Stimulated activated CD4-positive, alpha-beta T cell treated with anti-CD3 and anti-CD28 coated beads, TNF-alpha, amount 100 ng/mL, for 48 hours (primary cell): ENCODE data around the gene CALY.
A peak's percentile ranks its signal among the peaks of the same experiment; 100 is the strongest.

ENCODE experiments used
- DNase-seq, 3 donors: peaks; one replicate each; pipeline ENCODE4 v3.0.0-alpha.2; 2020; ENCODE audit warnings: low read depth in 3 of 3

Gene CALY

DNA sequence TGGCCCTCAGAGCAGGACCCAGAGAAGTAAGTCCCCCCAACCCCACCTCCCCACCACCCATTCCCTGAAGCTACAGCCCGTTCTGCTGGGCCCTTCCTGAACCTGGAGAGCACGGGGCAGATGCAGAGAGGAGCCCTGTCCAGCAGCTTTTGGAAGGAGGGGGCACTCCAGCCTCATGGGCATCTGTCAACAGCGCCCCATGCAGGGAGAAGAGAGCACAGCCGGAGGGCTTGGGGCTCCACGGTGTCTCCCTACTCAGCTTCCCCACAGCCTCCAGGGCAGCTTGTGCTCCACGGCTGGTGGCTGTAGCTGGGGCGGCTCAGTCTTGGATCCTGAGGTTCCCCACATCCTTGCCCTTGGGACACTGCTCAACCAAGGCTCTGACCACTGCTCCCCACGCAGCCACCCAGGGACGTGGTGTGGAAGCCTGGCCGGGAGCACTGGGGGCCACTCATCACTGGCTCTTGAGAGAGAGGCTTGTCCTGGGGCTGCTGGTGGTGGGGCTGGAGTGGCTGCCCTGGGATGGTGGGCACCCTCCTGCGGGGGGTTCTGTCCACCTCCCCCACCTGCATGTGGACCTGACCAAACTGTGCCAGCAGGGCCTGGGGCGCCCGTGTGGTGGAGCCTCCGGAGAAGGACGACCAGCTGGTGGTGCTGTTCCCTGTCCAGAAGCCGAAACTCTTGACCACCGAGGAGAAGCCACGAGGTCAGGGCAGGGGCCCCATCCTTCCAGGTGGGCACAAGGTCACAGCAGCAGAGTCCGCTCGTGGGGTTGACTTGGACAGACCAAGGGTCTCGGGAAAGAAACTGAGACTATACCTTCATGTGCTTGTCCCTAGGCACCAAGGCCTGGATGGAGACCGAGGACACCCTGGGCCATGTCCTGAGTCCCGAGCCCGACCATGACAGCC lies 15.0 kb upstream of the CALY start:
- DNase-seq: no peak

DNA sequence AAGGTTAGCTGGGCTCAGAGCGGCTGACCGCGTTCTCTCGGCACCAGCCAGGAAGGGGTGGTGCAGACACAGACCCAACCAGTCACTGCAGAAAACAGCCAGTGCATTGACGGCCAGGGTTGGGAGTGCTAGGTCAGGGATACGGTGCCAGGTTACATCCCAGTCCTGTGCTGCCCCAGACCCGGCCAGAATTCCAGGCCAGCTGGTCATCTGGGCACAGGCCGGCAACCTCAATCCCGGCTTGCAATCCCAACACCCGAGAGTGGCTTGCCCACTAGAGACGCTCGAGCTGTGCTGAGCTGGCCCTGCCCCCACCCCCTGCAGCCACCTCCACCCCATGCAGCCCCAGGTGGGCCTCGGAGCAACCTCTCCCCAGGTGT lies 14.2 kb upstream of the CALY start:
- DNase-seq: no peak

DNA sequence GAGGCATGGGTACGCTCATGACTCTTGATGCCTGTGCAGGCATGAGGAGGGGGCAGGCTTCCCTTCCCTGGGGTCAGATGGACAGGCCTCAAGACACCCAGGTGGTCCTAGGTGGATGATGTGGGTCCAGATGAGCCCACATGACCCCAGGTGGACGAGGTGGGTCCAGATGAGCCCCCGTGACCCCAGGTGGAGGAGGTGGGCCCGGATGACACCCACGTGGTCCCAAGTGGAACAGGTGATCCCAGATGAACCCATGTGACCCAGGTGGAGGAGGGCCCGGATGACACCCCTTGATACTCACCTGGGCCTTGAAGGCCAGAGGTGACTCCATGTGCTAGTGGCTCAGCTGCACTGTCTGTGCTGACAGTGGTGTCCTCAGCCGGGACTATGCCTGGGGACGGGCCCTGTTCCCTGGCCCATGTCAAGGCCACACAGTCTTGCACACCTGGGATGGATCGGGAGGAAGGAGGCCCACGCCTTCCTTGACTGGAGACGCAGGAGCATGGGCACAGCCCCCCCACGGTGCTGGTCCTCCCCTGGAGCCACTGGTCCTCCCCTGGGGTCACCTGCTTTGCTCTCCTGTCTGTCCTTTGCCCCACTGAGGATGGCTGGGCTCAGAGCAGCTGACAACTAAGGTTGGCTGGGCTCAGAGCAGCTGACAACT lies 13.7 kb upstream of the CALY start:
- DNase-seq: no peak

DNA sequence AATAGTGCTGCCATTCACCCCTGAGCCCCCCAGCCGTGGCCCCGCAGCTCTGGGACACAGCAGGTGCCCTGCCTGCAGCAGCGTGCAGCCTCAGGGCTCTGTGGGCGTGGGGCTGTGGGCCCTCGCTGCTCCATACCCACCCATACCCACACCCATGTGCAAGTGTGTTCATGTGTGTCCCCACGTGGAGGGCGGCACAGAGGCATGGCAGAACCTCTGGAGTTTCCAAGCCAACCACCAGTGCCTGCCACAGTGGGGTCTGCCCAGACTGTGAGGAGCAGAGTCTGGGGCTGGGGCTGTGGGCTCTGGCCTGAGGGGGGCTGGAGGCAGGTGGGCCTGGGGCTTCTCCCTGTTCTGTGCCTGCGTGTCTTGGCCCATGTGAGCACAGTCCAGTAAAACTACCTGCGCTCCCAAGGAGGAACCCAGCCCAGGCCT lies 12.9 kb upstream of the CALY start:
- no peak for DNase-seq

DNA sequence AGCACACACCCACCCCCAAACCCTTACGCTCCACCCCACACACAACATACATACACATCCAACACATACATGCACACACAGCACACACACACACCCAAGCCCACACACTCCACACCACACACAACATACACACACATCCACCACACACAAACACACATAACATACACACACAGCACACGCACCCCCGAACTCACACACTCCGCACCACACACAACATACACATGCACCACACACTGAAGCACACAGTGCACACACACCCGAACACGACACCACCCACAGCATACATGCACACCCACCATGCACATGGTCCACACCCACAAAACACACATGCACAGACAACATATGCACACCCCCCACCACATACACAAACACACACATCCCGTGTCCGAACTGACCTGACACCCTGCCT lies 12.5 kb upstream of the CALY start:
- DNase-seq: no peak

DNA sequence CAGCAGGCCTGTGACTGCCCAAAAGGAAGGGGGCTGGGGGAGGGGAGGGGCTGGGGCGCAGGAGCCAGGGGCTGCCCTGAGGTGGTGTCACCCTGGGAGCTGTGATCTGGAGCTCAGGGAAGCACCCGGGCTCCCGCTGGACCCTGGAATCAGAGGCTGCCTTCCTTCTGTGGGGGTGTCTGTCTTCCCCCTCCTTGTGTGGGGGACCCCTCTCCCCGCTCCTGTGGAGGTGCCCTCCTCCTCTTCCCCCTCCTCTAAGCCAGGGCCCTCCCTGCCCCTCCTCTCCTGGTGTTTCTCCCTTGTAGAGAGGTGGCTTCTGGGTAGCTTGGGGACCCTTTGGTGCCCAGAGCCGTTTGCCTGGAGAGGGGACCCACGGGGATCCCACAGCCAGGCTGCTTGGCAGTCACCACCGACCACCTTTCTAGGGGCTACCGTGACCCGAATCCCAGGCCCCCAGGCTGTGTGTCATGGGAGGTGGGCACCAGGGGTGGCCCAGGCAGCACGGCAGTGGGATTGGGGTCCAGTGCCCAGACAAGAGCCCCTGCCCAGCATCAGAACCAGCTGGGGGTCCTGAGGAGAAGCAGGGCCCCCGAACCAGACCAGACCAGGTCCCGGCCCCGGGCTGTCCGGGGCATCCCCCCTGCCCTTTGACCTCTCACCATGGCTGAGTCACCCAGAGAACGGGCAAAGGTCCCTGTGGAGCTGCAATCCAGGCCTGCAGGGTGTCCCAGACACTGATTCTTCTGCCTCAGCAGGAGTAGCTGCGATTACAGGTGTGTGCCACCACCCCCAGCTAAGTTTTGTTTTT lies 11.2 kb upstream of the CALY start:
- DNase-seq: no peak

DNA sequence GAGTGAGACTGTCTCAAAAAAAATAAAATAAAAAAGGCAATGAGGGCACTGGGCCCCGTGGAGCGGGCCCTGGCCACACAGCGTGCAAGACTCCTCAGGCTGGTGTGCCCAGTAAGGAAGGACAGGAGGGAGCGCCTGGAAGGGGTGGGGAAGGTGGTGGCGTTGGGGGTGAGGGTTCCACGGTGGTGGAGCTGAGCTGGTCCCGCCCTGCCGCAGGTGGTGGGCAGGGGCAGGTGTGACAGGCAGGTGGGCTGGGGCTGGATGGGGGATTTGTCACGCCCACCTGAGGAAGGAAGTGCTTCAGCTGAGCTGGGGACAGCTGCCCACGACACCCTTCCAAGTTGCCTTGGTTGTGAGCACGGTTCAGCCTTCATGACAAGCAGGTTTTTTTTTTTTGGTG lies 9.7 kb upstream of the CALY start:
- no peak for DNase-seq

DNA sequence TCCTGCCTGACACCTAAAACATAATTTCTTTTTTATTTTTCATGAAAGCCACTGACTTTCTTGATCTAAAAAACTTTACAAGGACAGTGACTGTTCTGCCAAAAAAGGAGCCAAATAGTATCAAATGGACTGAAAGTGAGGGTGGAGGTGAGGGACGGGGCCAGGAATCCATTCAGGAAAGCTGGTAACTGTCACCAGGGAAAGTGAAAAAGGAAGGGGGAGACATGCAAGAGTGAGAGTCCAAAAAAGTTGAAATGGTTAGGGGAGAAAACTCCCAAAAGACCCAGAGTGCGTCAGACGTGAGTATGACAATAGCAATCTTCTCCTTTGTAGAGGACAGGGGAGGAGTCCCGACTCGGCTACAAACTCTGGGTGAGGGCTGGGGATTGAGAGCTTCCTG lies 7.5 kb upstream of the CALY start:
- DNase-seq: no peak

DNA sequence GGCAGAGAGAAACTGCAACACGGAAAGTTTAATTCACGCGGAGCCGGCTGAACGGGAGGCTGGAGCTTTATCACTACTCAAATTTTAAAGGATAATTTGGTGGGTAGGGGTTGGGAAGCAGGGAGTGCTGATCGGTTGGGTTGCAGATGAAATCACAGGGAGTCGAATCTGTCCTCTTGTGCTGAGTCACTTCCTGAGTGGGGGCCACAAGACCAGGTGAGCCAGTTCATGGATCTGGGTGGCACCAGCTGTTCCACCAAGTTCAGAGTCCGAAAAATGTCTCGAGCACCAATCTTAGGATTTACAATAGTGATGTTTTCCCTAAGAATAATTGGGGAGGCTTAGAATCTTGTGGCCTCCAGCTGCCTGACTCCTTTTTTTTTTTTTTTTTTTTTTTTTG lies 6.9 kb upstream of the CALY start:
- DNase-seq: no peak

DNA sequence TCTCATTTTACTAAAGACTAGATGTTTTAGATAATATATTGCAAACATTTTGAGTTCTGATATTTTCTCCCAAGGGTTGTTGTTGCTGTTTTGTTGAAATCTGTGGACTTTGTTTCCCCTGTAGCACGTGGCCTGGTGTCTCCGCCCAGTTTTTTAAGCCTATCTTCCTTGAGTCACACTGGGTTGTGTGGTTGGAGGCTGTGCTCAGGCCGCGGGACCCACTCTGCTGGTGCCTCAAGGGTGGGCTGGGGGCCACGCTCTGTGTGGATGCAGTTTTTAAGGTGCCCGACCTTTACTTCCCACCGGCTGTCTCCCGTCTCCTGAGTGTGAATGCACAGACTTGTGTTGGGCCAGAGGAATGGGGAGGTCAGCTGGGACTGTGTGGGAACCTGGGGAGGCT lies 6.2 kb upstream of the CALY start:
- no peak for DNase-seq

DNA sequence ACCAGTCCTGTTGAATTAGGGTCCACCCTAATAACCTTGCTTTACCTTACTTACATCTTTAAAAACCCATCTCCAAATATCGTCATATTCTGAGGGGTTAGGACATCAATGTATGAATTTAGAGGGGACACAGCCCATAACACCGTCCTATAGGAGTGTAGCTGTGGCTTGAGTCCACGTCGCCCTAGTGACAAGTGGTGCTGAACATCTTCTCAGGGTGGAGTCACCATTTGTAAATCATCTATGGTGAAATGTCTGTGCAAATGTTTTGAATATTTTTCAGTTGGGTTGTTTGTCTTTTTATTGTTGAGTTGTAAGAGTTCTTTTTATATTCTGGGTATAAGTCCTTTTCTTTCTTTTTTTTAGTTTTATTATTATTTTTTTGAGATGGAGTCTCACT lies 5.3 kb upstream of the CALY start:
- DNase-seq: no peak

DNA sequence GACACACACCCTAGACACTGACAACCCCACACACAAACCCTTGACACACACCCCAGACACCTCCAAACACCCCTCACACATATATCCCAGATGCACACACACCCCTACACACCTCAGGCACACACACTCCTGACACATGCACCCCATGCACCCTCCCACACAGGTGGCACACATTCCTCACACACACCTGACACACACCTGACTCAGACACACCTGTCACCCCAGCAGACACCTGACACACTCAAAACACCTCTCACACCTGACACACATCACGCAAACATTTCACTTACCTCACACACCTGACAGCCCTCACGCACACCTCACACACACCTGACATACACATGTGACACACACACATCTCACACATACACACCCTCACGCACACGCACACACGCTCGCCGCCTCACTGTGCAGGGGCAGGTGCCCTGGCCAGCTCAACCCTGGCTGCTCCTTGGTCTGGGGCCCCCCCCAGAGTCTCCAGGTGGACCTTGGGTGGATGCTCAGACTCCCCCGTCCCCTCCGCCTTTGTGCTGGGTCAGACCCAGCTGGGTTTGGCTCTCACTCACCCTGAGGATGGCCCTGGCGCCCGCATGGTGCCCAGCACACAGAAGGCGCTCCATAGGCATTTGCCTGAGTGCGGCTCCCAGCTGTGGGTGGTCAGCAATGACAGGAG lies 3.1 kb upstream of the CALY start:
- no peak for DNase-seq

DNA sequence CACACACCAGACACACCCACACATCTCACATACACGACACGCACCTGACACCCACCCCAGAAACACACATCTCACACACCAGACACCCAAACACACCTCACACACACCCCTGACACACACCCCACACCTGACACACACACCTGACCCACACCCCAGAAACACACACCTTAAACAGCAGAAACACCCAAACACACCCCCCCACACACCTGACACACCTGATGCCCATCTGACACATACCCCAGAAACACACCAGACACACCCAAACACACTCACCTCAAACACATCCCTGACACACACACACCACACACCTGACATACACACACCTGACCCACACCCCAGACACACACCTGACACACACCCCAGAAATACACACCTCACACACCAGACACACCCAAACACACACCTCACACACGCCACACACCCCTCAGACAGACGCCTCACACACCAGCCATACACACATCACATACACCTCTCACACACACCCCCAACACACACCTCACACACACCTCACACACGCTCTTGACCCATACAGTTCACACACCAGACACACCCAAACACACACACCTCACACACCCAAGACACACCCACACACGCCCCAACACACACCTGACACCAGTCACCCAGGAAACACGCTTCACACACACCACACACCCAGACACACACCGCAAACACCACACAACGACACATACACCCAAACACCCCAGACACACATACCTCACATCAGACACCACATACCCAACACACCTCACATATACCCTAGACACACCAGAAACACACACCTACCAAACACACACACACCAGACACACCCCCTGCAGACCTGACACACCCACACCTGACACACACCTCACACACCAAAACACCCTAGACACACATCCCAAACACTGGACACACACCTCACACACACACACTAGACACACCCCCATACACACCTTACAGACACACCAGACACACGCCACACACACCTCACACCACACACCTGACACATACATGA lies 1.7 kb upstream of the CALY start:
- no peak for DNase-seq

DNA sequence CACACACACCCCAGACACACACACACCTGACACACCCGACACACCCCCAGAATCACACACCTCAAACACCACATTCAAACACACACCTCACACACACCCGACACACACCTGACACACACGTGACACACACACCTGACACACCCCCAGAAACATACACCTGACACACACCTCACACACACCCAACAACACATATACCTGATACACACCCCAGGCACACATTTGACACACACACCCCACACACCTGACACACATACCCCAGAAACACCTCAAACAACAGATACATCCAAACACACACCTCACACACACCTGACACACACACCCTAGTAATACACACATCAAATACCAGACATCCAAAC lies 652 bp upstream of the CALY start:
- no peak for DNase-seq

DNA sequence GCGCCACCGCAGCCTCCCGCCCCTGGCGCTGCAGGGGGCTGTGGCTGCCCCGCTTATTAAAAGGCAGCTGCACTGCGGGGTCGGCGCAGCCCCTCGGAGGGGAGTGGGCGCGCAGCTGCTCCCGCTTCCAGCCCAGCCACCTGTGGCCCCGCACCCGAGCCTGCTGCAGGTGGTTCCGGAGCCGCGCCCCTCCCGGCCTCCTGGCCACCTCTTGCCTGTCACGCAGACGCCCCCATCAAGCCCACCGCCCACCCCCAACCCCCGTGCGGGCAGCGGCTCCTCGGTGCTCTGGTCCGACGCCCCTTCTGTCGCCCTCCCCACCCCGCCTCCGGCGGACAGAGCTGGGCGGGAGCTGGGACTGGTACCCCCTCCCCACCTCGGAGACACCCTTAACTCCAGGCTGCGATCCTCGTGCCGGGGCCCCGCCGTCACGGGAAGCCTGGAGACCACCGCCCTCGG lies 549 bp downstream of the CALY start:
- DNase-seq: no peak

DNA sequence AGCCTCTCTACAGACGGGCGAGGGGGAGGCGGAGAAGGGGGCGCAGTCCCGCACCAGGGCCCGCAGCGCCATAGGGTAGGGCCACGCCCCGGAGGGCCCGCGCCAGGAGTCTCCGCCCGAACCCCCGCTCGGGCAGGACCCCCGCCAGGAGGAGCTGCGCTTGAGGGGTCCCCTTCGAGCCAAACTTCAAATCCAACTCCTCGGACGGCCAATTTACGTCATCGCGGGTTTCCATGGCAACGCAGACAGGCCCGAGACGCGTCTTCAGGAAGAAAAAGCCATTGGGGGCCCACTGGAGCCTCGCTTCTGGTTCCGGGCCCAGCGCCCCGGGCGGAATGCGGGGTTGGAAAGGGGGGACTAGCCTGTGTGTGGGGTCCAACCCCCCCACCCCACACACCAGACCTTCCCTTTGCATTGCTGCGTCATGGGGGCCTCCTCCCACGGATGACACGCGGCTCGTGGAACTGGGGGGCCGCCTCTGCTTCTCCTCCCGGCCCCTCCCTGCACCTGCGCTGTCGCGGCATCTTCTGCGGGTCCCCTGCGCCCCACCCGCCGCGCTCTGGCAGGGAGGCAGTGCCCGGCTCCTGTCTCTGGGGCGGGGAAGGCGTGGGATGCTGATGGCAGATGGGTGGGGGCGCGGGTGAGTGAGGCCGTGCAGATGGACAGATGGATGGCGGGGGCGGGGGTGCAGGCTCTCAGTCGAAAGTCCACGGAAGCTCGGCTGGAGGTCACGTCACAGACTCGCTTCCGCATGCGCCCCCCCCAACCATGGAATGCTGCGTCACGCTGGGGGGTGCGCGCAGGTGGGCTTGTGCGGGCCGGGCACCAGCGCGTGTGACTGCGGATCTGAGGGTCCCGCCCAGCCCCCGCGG lies 1.2 kb downstream of the CALY start:
- peak; percentile 44 to 60 (median 54) for DNase-seq

DNA sequence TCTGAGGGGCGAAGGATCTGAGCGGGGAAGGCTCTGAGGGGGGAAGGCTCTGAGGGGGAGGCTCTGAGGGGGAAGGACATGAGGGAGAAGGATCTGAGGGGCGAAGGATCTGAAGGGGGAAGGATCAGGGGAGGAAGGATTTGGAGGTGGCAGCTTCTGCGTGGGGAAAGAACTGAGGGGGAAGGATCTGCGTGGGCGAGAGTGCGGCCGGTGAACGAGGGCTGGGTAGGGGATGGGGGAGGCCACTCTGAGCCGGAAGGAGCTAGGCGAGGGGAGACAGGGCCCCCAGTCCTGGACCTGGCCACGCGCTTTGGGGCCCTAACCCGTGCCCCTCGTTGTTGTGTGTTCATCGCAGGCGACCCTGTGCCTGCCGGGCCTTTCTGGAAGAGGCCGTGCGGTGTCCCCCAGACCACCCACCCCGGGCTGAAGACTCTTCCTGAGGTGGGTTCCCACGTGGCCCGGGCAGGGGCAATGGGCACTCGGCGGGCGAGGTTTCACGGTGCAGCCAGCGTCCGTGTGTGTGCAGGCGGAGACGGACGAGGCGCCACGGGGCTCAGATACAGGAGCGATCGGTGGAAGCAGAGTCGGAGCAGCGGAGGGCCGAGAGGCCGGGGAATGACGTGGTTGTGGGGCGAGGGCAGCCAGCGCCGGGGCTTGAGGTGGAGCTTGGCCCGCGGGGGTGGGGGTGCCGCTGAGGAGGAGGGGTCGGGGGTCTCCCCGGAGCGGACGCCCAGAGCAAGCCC lies 2.0 kb downstream of the CALY start:
- DNase-seq: no peak

DNA sequence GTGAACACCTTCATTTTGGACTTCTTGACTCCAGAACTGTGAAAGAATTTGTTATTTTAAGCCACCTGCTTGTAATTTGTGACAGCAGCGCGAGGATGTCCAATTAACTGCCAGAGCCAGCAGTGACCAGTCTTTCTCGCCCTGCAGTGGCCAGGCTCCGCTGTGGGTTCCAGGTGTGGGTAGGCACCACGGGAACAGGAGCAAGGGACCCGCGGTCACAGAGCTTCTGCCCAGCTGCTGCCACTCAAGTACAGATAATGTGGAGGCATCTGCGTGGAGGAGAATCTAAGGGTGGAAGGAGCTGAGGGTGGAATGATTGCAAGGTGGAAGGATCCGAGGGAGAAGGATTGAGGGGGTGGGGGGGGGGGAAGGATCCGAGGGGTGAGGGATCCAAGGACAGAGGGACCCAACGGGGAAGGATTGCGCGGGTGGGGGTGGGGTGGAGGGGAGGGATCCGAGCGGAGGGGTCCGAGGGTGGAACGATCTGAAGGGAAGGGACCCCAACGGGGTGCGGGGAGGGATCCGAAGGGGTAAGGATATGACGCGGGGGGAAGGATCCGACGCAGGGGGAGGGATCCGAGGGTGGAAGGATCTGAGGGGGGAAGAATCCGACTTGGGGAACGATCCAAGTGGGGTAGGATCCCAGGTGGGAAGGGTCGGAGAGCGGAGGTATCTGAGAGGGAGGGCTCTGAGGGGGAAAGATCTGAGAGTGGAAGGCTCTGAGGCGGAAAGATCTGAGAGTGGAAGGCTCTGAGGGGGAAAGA lies 3.6 kb downstream of the CALY start:
- no peak for DNase-seq
